GM23338 (cell line): Measurements from ENCODE around the gene NLK. TPM values are rescaled to one million over a fixed set of nuclear protein-coding genes. Genes with fewer than 3 reads are reported as not detected.
A peak's percentile ranks its signal among the peaks of the same experiment; 100 is the strongest.

Experiments used
- ATAC-seq: fragments of 200-7000 bp; cut with Tn5 transposase; 3 replicates; pipeline ENCODE4 v1.9.1; 2020
- DNase-seq: peaks from one replicate; pipeline ENCODE4 v3.0.0-alpha.2; 2015; ENCODE audit warnings: low spot score
- H2AFZ ChIP-seq: fragments of 200-600 bp; sonication (generic); 2 replicates; pipeline ENCODE4 v1.8.0; 2016; ENCODE audit warnings: antibody characterized with exemption, mild to moderate bottlenecking, moderate library complexity
- H3F3A ChIP-seq: fragments of 200-600 bp; sonication (generic); replicated peaks from 2 replicates; pipeline ENCODE4 v1.8.0; 2017; ENCODE audit warnings: antibody characterized with exemption, mixed run types, low read depth
- H3K27ac ChIP-seq: fragments of 200-600 bp; sonication (generic); 2 replicates; pipeline ENCODE4 v1.6.1; 2016; ENCODE audit warnings: low read depth
- H3K27me3 ChIP-seq: fragments of 200-600 bp; sonication (generic); 2 replicates; pipeline ENCODE4 v1.8.0; 2016; ENCODE audit warnings: mild to moderate bottlenecking, mixed run types, moderate library complexity; ENCODE audit not compliant: insufficient read depth
- H3K36me3 ChIP-seq: fragments of 200-600 bp; sonication (generic); 2 replicates; pipeline ENCODE4 v1.8.0; 2016; ENCODE audit warnings: mild to moderate bottlenecking; ENCODE audit not compliant: insufficient read depth
- H3K4me1 ChIP-seq: fragments of 200-600 bp; sonication (generic); 2 replicates; pipeline ENCODE4 v1.8.0; 2016; ENCODE audit warnings: mild to moderate bottlenecking, moderate library complexity; ENCODE audit not compliant: insufficient read depth
- H3K4me2 ChIP-seq: fragments of 200-600 bp; sonication (generic); 2 replicates; pipeline ENCODE4 v1.7.1; 2017; ENCODE audit warnings: mixed run types
- H3K4me3 ChIP-seq: fragments of 200-600 bp; sonication (generic); 2 replicates; pipeline ENCODE4 v1.6.1; 2016; ENCODE audit warnings: mixed run types
- H3K79me2 ChIP-seq: fragments of 200-600 bp; sonication (generic); replicated peaks from 2 replicates; pipeline ENCODE4 v1.8.0; 2017; ENCODE audit warnings: mild to moderate bottlenecking; ENCODE audit not compliant: insufficient read depth
- H3K9me2 ChIP-seq: fragments of 200-600 bp; sonication (generic); 2 replicates; pipeline ENCODE4 v1.8.0; 2017; ENCODE audit not compliant: insufficient read depth
- H4K20me1 ChIP-seq: fragments of 200-600 bp; sonication (generic); replicated peaks from 2 replicates; pipeline ENCODE4 v1.8.0; 2017; ENCODE audit warnings: mild to moderate bottlenecking; ENCODE audit not compliant: insufficient read depth
- H3K27ac Mint-ChIP-seq: 2 replicates; pipeline ENCODE4 v1.8.0; 2020; ENCODE audit warnings: inconsistent platforms, mild to moderate bottlenecking, moderate library complexity, mixed read lengths
- H3K27me3 Mint-ChIP-seq: 3 replicates; pipeline ENCODE4 v1.8.0; 2022; ENCODE audit warnings: low read depth, mild to moderate bottlenecking, moderate library complexity, mixed read lengths, inconsistent platforms; ENCODE audit not compliant: insufficient read depth, poor library complexity
- H3K36me3 Mint-ChIP-seq: 3 replicates; pipeline ENCODE4 v1.8.0; 2021; ENCODE audit warnings: low read depth, mild to moderate bottlenecking, inconsistent platforms, moderate library complexity, mixed read lengths
- H3K4me1 Mint-ChIP-seq: 3 replicates; pipeline ENCODE4 v1.8.0; 2020; ENCODE audit warnings: mild to moderate bottlenecking, inconsistent platforms, mixed read lengths
- H3K4me3 Mint-ChIP-seq: 3 replicates; pipeline ENCODE4 v1.8.0; 2021; ENCODE audit warnings: moderate library complexity, mild to moderate bottlenecking, inconsistent platforms, mixed read lengths
- H3K9me3 Mint-ChIP-seq: 3 replicates; pipeline ENCODE4 v1.8.0; 2020; ENCODE audit warnings: moderate library complexity, mild to moderate bottlenecking, inconsistent platforms, mixed read lengths
- EZH2phosphoT487 ChIP-seq: fragments of 200-600 bp; sonication (generic); IDR thresholded peaks from one replicate; pipeline ENCODE4 v1.8.1; 2018; ENCODE audit warnings: antibody characterized with exemption; ENCODE audit not compliant: unreplicated experiment
- JUNB ChIP-seq: IDR thresholded peaks from one replicate; pipeline ENCODE4 v1.6.1; 2016; ENCODE audit warnings: antibody characterized with exemption; ENCODE audit not compliant: unreplicated experiment
- NANOG ChIP-seq: IDR thresholded peaks from 2 replicates; pipeline ENCODE4 v1.6.1; 2016; ENCODE audit warnings: antibody characterized with exemption, borderline replicate concordance
- POLR2AphosphoS5 ChIP-seq: IDR thresholded peaks from 2 replicates; pipeline ENCODE4 v1.6.1; 2016; ENCODE audit warnings: antibody characterized with exemption, low read depth
- STAT1 ChIP-seq: IDR thresholded peaks from one replicate; pipeline ENCODE4 v1.6.1; 2016; ENCODE audit warnings: antibody characterized with exemption; ENCODE audit not compliant: unreplicated experiment
- polyA plus RNA-seq: library from polyadenylated mRNA; unstranded; fragments of >200 nt; fragmentation: Nextera tagmentation; extraction: Ambion mirVana; gene quantifications from 2 replicates; pipeline ENCODE4 v1.2.1, GENCODE V29; 2016
- total RNA-seq: library from RNA; depleted of rRNA; stranded (reverse); fragments of >200 nt; shearing (Covaris generic); gene quantifications from 2 replicates; pipeline ENCODE4 v1.2.3, GENCODE V29; 2014
- TF ChIP-seq, protein P1 (sequence below): IDR thresholded peaks from 2 replicates; pipeline ENCODE4 v1.6.1; 2016; ENCODE audit warnings: antibody characterized with exemption
- TF ChIP-seq, protein P2 (sequence below), 2 experiments: fragments of 200-600 bp in 1 of 2; sonication (generic) in 1 of 2; conservative IDR thresholded peaks; 2 replicates each; pipeline versions ENCODE4 v1.5.1 to v1.6.1; 2016 to 2017; ENCODE audit warnings: antibody characterized with exemption in 2 of 2, low read depth in 2 of 2, mild to moderate bottlenecking in 2 of 2, moderate library complexity in 1 of 2

The NLK gene
- total and polyA plus RNA-seq, 2 experiments from 2014 or later, result 34.7 to 78.5 TPM

GRCh38 chr17:28042721-28043291 is 329 bp downstream of the NLK start:
- H3K4me2 ChIP-seq, result peak overlapping the region; percentile 74
- H4K20me1 ChIP-seq, result 0 out of 2 replicates have a peak, but pooled peaks cover 7% of the 10 kb centered on the region
- H3K9me2 ChIP-seq, result no peaks in the 10 kb centered on the region
- no peak overlapping the region for H2AFZ ChIP-seq
- H3K4me1 ChIP-seq, result peaks cover 56% of the 10 kb centered on the region
- DNase-seq, result no peak
- H3K27me3 ChIP-seq, result no peaks in the 10 kb centered on the region
- Mint-ChIP-seq H3K27me3 (peaks cover 6% of the 10 kb centered on the region), H3K27ac (peak overlapping the region; percentile 89), H3K36me3 (peaks cover 19% of the 10 kb centered on the region), H3K4me3 (peak overlapping the region; percentile 95), H3K9me3 (no peaks in the 10 kb centered on the region), H3K4me1 (peaks cover 54% of the 10 kb centered on the region)
- no peaks in the 10 kb centered on the region for H3F3A ChIP-seq
- no peaks in the 10 kb centered on the region for H3K36me3 ChIP-seq
- peaks cover 60% of the 10 kb centered on the region for H3K79me2 ChIP-seq
- H3K4me3 ChIP-seq, result peak overlapping the region; percentile 65
- H3K27ac ChIP-seq, result no peak overlapping the region
- no peak for TF ChIP-seq NANOG
- no peak for ATAC-seq

GRCh38 chr17:28043296-28043695 is 819 bp downstream of the NLK start:
- peaks cover 60% of the 10 kb centered on the region for H3K4me1 ChIP-seq
- Mint-ChIP-seq H3K4me1 (peaks cover 58% of the 10 kb centered on the region), H3K9me3 (no peaks in the 10 kb centered on the region), H3K27ac (no peak overlapping the region), H3K4me3 (peak overlapping the region; percentile 95), H3K36me3 (peaks cover 19% of the 10 kb centered on the region), H3K27me3 (peaks cover 6% of the 10 kb centered on the region)
- H3K27me3 ChIP-seq, result no peaks in the 10 kb centered on the region
- no peak overlapping the region for H3K27ac ChIP-seq
- no peak for ATAC-seq
- peaks cover 64% of the 10 kb centered on the region for H3K79me2 ChIP-seq
- 0 out of 2 replicates have a peak, but pooled peaks cover 7% of the 10 kb centered on the region for H4K20me1 ChIP-seq
- H3K9me2 ChIP-seq, result no peaks in the 10 kb centered on the region
- TF ChIP-seq EZH2phosphoT487, result no peak
- TF ChIP-seq, protein P1, sequence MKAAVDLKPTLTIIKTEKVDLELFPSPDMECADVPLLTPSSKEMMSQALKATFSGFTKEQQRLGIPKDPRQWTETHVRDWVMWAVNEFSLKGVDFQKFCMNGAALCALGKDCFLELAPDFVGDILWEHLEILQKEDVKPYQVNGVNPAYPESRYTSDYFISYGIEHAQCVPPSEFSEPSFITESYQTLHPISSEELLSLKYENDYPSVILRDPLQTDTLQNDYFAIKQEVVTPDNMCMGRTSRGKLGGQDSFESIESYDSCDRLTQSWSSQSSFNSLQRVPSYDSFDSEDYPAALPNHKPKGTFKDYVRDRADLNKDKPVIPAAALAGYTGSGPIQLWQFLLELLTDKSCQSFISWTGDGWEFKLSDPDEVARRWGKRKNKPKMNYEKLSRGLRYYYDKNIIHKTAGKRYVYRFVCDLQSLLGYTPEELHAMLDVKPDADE, result no peak
- TF ChIP-seq STAT1, result no peak
- TF ChIP-seq, protein P2, sequence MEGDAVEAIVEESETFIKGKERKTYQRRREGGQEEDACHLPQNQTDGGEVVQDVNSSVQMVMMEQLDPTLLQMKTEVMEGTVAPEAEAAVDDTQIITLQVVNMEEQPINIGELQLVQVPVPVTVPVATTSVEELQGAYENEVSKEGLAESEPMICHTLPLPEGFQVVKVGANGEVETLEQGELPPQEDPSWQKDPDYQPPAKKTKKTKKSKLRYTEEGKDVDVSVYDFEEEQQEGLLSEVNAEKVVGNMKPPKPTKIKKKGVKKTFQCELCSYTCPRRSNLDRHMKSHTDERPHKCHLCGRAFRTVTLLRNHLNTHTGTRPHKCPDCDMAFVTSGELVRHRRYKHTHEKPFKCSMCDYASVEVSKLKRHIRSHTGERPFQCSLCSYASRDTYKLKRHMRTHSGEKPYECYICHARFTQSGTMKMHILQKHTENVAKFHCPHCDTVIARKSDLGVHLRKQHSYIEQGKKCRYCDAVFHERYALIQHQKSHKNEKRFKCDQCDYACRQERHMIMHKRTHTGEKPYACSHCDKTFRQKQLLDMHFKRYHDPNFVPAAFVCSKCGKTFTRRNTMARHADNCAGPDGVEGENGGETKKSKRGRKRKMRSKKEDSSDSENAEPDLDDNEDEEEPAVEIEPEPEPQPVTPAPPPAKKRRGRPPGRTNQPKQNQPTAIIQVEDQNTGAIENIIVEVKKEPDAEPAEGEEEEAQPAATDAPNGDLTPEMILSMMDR (conservative IDR thresholded peaks at IDR 0.05; ENCODE audit: low read depth in 2 of 2), result no peak
- TF ChIP-seq JUNB, result no peak
- no peak for TF ChIP-seq NANOG
- no peak for TF ChIP-seq POLR2AphosphoS5
- no peaks in the 10 kb centered on the region for H3K36me3 ChIP-seq
- H3F3A ChIP-seq, result no peaks in the 10 kb centered on the region
- H2AFZ ChIP-seq, result no peak overlapping the region
- peak overlapping the region; percentile 74 for H3K4me2 ChIP-seq
- no peak for DNase-seq
- peak overlapping the region; percentile 65 for H3K4me3 ChIP-seq

GRCh38 chr17:28043741-28044140 is 1.3 kb downstream of the NLK start:
- Mint-ChIP-seq H3K27ac (no peak overlapping the region), H3K4me3 (peak overlapping the region; percentile 95), H3K27me3 (peaks cover 6% of the 10 kb centered on the region), H3K36me3 (peaks cover 19% of the 10 kb centered on the region), H3K9me3 (no peaks in the 10 kb centered on the region), H3K4me1 (peaks cover 63% of the 10 kb centered on the region)
- ATAC-seq (no peak), DNase-seq (no peak)
- Histone ChIP-seq H3K4me1 (peaks cover 65% of the 10 kb centered on the region), H3F3A (no peaks in the 10 kb centered on the region), H3K9me2 (no peaks in the 10 kb centered on the region), H3K4me3 (peak overlapping the region; percentile 65), H2AFZ (no peak overlapping the region), H3K79me2 (peaks cover 69% of the 10 kb centered on the region), H3K4me2 (peak overlapping the region; percentile 74), H3K36me3 (no peaks in the 10 kb centered on the region), H4K20me1 (peaks cover 7% of the 10 kb centered on the region; the same call in 1 of the 2 replicates), H3K27me3 (no peaks in the 10 kb centered on the region), H3K27ac (no peak overlapping the region)
- TF ChIP-seq, protein P2 (conservative IDR thresholded peaks at IDR 0.05; ENCODE audit: low read depth in 2 of 2), result no peak
